Neural progenitor cell (in vitro differentiated cells): ENCODE results near the gene TMEM39A.

Experiments
- CTCF ChIP-seq: fragments of 200-600 bp; sonication (generic); IDR thresholded peaks from 2 replicates; pipeline ENCODE4 v1.5.1; 2017; ENCODE audit warnings: antibody characterized with exemption, mild to moderate bottlenecking
- EZH2 ChIP-seq: fragments of 200-600 bp; sonication (generic); IDR thresholded peaks from 2 replicates; pipeline ENCODE4 v1.6.1; 2017; ENCODE audit warnings: antibody characterized with exemption, mild to moderate bottlenecking, moderate library complexity
- EZH2phosphoT487 ChIP-seq: fragments of 200-600 bp; sonication (generic); IDR thresholded peaks from 2 replicates; pipeline ENCODE4 v1.6.1; 2017; ENCODE audit warnings: antibody characterized with exemption

GRCh38 chr3:119401069-119401468 is 62.3 kb downstream of the TMEM39A start:
- TF ChIP-seq EZH2 = no peak
- TF ChIP-seq CTCF = no peak
- no peak for TF ChIP-seq EZH2phosphoT487
